HUES6 (cell line): ENCODE results near the gene ARF6.
"Not testable (repeated sequence)": the region's sequence is repeated elsewhere in the genome, so short reads cannot be mapped to it uniquely, and the experiment has no call there.

Source experiments
- H3K27ac ChIP-seq: 2 replicates; pipeline ENCODE4 v1.7.0; 2013; ENCODE audit warnings: low read depth, mild to moderate bottlenecking, low read length, inconsistent platforms
- H3K27me3 ChIP-seq: 2 replicates; pipeline ENCODE4 v1.6.1; 2013; ENCODE audit warnings: low read length; ENCODE audit not compliant: control insufficient read depth, insufficient read depth
- H3K36me3 ChIP-seq: 2 replicates; pipeline ENCODE4 v1.6.1; 2013; ENCODE audit warnings: low read length; ENCODE audit not compliant: control insufficient read depth, insufficient read depth
- H3K4me1 ChIP-seq: 2 replicates; pipeline ENCODE4 v1.6.1; 2013; ENCODE audit warnings: low read length; ENCODE audit not compliant: control insufficient read depth, insufficient read depth
- H3K4me3 ChIP-seq: 2 replicates; pipeline ENCODE4 v1.5.1; 2013; ENCODE audit warnings: low read depth, low read length
- H3K9ac ChIP-seq: one replicate; pipeline ENCODE4 v1.6.1; 2013; ENCODE audit warnings: mild to moderate bottlenecking, low read length
- H3K9me3 ChIP-seq: 2 replicates; pipeline ENCODE4 v1.6.1; 2013; ENCODE audit warnings: low read depth, low read length; ENCODE audit not compliant: control insufficient read depth, insufficient read depth

ARF6 gene

DNA sequence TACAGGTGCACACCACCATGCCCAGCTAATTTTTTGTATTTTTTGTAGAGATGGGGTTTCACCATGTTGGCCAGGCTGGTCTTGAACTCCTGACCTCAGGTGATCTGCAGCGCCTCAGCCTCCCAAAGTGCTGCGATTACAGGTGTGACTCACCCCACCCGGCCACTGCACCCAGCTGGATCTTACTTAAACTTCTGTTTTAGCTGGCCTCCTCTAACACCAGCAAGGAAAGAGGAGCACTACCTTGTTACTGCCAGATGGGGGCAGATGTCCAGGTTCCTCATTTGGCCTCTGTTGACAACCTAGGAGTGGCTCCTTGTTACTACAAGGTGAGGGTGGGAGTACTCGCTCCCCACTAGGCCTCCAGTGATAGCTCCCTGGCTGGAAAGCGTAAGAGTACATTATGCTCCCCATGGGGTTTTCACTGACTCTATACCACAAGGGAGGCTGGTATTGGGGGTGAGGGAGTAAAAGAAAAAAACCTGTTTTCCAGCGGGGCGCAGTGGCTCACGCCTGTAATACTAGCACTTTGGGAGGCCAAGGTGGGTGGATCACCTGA lies 13.2 kb upstream of the ARF6 start:
- Histone ChIP-seq H3K4me1 (peaks cover 24% of the 10 kb centered on the region), H3K27ac (no peak overlapping the region), H3K9ac (no peak overlapping the region), H3K4me3 (no peak overlapping the region), H3K36me3 (no peaks in the 10 kb centered on the region), H3K27me3 (no peaks in the 10 kb centered on the region), H3K9me3 (no peaks in the 10 kb centered on the region)

DNA sequence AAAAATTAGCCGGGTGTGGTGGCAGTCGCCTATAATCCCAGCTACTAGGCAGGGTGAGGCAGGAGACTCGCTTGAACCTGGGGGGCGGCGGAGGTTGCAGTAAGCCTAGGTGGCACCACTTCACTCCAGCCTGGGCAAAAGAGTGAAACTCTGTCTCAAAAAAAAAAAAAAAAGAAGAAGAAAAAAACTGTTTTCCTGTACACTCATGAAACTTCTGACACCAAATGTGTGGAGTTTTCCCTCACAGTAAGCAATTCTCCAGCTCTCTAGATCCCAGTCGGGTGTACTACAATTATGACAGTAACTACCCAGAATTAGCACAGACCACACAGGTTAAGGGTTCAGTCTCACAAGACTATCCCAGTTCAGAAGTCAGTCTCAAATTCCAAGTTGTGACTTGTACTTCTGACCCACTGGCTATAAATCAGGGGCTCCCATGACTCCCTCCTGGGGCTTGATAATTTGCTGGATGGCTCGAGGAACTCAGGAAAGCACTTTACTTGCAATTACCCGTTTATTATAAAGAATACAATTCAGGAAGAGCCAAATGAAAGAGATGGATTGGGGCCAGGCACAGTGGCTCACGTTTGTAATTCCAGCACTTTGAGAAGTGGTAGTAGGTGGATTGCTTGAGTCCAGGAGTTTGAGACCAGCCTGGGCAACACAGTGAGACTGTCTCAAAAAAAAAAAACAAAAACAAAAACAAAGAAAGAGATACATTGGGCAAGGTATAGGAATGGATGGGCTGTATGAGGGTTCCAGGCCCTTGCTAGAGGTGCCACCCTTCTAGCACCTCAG lies 12.4 kb upstream of the ARF6 start:
- H3K27ac ChIP-seq = no peak overlapping the region
- no peak overlapping the region for H3K9ac ChIP-seq
- H3K9me3 ChIP-seq = no peaks in the 10 kb centered on the region
- H3K27me3 ChIP-seq = no peaks in the 10 kb centered on the region
- peaks cover 27% of the 10 kb centered on the region for H3K4me1 ChIP-seq
- H3K36me3 ChIP-seq = no peaks in the 10 kb centered on the region
- no peak overlapping the region for H3K4me3 ChIP-seq

DNA sequence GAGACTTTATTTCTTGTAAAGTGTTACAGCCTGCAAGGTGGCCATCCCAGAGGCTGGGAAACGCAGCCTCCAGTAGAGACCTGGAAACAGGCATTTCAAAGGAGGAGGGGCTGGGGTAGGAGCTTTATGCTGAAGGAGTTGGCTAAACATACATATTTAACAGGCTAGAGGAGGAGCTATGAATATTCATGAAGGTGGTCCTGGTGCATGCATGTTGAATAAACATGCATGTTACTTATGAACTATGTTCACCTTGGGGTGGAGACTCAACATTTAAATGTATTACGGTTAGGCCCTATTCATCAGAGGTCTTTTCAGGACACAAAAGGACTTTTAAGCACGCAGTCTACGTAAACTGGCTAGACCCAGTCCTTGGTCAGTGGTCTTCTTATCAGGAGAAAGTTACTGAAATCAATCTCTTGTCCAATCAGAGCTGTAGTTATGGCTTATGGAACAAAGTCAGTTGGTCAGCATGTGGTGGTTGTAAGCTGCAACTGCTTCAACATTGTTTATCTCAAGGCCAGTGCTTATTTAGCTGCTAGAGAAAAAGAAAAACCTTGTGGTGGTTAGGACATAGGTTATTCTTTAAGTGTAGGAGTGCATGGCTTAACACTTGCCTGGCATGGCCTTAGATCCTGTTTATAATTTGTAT lies 11.4 kb upstream of the ARF6 start:
- H3K36me3 ChIP-seq = no peaks in the 10 kb centered on the region
- no peaks in the 10 kb centered on the region for H3K27me3 ChIP-seq
- H3K4me3 ChIP-seq = no peak overlapping the region
- H3K27ac ChIP-seq = no peak overlapping the region
- no peaks in the 10 kb centered on the region for H3K9me3 ChIP-seq
- peaks cover 32% of the 10 kb centered on the region for H3K4me1 ChIP-seq
- H3K9ac ChIP-seq = no peak overlapping the region

DNA sequence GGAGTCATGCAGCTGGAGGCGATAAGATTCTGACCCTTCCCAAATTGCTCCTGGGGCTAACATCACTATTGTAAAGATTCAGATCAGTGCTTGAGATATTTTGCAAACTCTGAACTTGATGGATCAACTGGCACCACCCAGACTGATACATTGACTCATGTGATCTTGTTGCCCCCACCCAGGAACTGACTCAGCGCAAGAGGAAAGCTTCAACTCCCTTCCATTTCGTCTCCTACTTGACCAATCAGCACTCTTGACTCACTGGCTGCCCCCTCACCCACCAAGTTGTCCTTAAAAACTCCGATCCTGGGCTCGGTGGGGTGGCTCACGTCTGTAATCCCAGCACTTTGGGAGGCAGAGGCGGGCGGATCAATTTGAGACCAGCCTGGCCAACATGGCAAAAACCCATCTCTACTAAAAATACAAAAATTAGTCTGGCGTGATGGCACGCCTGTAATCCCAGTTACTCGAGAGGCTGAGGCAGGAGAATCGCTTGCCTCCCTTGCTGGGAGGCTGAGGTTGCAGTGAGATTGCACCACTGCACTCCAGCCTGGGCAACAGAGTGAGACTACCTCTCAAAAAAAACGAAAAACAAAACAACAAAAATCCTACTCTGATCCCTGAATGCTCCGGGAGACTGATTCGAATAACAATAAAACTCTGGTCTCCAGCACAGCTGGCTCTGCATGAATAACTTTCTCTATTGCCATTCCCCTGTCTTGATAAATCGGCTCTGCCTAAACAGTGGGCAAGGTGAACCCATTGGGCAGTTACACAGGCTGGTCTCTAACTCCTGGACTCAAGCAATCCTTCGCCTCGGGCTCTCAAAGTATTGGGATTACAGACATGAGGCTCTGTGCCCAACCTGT lies 9.8 kb upstream of the ARF6 start:
- Histone ChIP-seq H3K27me3 (no peaks in the 10 kb centered on the region), H3K4me1 (peaks cover 32% of the 10 kb centered on the region), H3K4me3 (no peak overlapping the region), H3K27ac (peak overlapping the region; percentile 65; the same call in 1 of the 2 replicates), H3K9me3 (no peaks in the 10 kb centered on the region), H3K36me3 (no peaks in the 10 kb centered on the region), H3K9ac (peak overlapping the region; percentile 1)

DNA sequence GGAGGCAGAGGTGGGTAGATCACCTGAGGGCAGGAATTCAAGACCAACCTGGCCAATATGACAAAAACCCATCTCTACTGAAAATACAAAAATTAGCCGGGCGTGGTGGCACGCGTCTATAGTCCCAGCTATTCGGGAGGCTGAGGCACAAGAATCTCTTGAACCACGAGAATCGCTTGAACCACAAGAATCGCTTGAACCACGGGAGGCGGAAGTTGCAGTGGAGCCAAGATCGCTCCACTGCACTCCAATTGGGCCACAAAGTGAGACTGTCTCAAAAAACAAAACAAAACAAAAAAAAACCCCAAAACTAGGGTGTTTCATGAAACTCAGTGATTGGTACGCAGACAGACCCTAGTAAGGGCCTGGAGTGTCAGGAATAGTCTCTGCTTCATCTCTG lies 6.4 kb upstream of the ARF6 start:
- Histone ChIP-seq H3K4me3 (no peak overlapping the region), H3K9ac (no peak overlapping the region), H3K27ac (no peak overlapping the region)

DNA sequence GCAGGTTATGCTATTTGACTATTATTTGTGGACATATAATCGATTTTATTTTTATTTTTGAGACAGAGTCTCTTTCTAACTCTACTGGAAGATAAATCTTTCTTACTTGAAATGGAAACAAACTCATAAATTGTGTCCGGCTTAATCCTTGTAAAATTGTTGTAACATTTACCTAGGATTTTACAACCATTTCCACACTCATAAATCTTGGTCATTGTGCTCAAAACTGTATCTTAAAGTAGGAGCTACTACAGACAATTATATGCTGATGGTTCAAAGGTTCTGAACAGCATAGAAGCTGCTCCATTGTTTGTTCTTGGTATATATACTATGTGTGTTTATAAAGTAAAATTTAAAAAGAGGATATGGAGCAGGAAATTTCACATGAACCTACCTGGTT lies 4.6 kb upstream of the ARF6 start:
- Histone ChIP-seq H3K9me3 (no peaks in the 10 kb centered on the region), H3K4me3 (no peak overlapping the region), H3K27me3 (no peaks in the 10 kb centered on the region), H3K36me3 (no peaks in the 10 kb centered on the region), H3K27ac (no peak overlapping the region), H3K4me1 (peaks cover 25% of the 10 kb centered on the region), H3K9ac (no peak overlapping the region)

More for the DNA sequence above, 6.4 kb upstream of the ARF6 start:
- Histone ChIP-seq H3K27me3 (no peaks in the 10 kb centered on the region), H3K4me1 (peaks cover 29% of the 10 kb centered on the region), H3K36me3 (no peaks in the 10 kb centered on the region), H3K9me3 (no peaks in the 10 kb centered on the region)

DNA sequence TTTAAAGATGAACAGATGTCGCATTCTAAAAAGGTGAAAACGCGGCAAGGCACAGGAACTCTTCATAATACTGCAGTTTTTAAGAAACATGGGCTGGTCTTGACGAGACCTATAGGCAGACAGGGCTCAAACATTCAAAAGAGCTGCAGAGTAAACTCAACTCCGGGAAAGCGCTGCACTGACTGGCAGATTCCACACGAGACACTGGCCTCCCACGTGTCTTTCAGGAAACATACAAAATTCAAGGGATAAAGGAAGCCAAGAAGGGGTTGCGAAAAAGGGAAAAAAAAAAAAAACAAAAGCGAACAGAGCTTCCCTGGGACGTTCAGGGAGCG lies 614 bp upstream of the ARF6 start:
- H3K9ac ChIP-seq = peak overlapping the region; percentile 99
- no peaks in the 10 kb centered on the region for H3K27me3 ChIP-seq
- H3K36me3 ChIP-seq = peaks cover 21% of the 10 kb centered on the region
- H3K9me3 ChIP-seq = no peaks in the 10 kb centered on the region
- H3K4me1 ChIP-seq = peaks cover 7% of the 10 kb centered on the region
- H3K4me3 ChIP-seq = peak overlapping the region; percentile 99
- peak overlapping the region; percentile 99 for H3K27ac ChIP-seq

DNA sequence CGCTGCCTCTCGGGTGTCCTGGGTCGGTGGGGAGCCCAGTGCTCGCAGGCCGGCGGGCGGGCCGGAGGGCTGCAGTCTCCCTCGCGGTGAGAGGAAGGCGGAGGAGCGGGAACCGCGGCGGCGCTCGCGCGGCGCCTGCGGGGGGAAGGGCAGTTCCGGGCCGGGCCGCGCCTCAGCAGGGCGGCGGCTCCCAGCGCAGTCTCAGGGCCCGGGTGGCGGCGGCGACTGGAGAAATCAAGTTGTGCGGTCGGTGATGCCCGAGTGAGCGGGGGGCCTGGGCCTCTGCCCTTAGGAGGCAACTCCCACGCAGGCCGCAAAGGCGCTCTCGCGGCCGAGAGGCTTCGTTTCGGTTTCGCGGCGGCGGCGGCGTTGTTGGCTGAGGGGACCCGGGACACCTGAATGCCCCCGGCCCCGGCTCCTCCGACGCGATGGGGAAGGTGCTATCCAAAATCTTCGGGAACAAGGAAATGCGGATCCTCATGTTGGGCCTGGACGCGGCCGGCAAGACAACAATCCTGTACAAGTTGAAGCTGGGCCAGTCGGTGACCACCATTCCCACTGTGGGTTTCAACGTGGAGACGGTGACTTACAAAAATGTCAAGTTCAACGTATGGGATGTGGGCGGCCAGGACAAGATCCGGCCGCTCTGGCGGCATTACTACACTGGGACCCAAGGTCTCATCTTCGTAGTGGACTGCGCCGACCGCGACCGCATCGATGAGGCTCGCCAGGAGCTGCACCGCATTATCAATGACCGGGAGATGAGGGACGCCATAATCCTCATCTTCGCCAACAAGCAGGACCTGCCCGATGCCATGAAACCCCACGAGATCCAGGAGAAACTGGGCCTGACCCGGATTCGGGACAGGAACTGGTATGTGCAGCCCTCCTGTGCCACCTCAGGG lies 679 bp downstream of the ARF6 start:
- Histone ChIP-seq H3K4me3 (peak overlapping the region; percentile 99), H3K4me1 (peaks cover 7% of the 10 kb centered on the region), H3K9me3 (no peaks in the 10 kb centered on the region), H3K27ac (peak overlapping the region; percentile 99), H3K36me3 (peaks cover 21% of the 10 kb centered on the region), H3K27me3 (no peaks in the 10 kb centered on the region), H3K9ac (peak overlapping the region; percentile 99)

DNA sequence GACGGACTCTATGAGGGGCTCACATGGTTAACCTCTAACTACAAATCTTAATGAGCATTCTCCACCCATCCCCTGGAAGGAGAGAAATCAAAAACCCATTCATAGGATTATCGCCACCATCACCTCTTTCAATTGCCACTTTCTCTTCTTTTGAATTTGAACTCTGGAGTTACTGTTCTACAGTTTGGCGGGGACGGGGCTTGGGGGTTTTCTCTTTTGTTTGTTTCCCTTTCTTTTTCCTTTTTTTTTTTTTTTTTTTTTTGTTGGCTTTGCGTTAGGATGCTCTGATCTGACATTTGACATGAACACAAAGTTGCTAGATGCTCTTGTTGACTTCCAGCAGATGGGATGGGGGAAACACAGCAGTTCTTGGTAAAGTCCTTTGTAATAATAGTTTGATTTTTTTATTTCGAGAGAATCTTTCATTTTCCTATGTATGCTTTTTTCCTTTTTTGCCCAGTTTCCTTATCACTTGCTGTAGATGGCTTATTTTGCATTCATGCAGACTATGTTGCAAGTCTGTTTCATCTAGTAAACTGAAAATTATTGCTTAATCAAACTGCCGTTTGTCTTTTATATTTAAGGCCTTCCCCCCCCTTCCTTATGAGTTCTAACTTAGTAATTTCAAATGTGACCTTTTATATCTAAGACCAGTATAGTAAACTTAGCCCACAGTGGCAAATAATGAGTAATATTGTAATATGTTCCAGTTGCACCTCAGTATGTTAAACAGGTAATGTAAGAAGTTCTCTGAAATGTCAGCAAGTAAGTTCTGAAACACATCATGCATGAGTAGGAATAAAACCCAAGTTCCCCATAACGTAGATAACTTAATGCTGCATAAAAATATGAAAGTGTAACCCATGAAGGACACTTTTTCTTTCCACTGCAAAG lies 1.6 kb downstream of the ARF6 start:
- H3K4me1 ChIP-seq = not testable (repeated sequence)

More for the DNA sequence above, 1.6 kb downstream of the ARF6 start:
- H3K36me3 ChIP-seq = peaks cover 21% of the 10 kb centered on the region
- not testable (repeated sequence) for H3K27ac ChIP-seq, H3K27me3 ChIP-seq, H3K9me3 ChIP-seq
- H3K4me3 ChIP-seq = peak overlapping the region; percentile 99
- peak overlapping the region; percentile 99 for H3K9ac ChIP-seq
